Karpas-422 (cell line): ENCODE measurements around the gene RD3L. TPM values are rescaled to one million over a fixed set of nuclear protein-coding genes. Genes with fewer than 3 reads are reported as not detected.

Experiments used
- DNase-seq: peaks from one replicate; pipeline ENCODE4 v3.0.0-alpha.2; 2015
- H2AFZ ChIP-seq: fragments of 200-600 bp; sonication (generic); 2 replicates; pipeline ENCODE4 v1.6.1; 2014; ENCODE audit warnings: antibody characterized with exemption, low read length, mixed read lengths
- H3K27ac ChIP-seq: fragments of 200-600 bp; sonication (generic); 2 replicates; pipeline ENCODE4 v1.5.1; 2014; ENCODE audit warnings: mild to moderate bottlenecking, low read length, moderate library complexity
- H3K27me3 ChIP-seq: fragments of 200-600 bp; sonication (generic); 2 replicates; pipeline ENCODE4 v1.6.1; 2014; ENCODE audit warnings: low read length, mixed read lengths
- H3K36me3 ChIP-seq: fragments of 200-600 bp; sonication (generic); 2 replicates; pipeline ENCODE4 v1.6.1; 2014; ENCODE audit warnings: low read length, mixed read lengths; ENCODE audit not compliant: insufficient read depth
- H3K4me1 ChIP-seq: fragments of 200-600 bp; sonication (generic); 2 replicates; pipeline ENCODE4 v1.6.1; 2014; ENCODE audit warnings: mild to moderate bottlenecking, low read length, mixed read lengths
- H3K4me2 ChIP-seq: fragments of 200-600 bp; sonication (generic); 2 replicates; pipeline ENCODE4 v1.6.1; 2014; ENCODE audit warnings: low read length, low read depth, mild to moderate bottlenecking; ENCODE audit not compliant: poor library complexity, severe bottlenecking
- H3K4me3 ChIP-seq: fragments of 200-600 bp; sonication (generic); 2 replicates; pipeline ENCODE4 v1.5.1; 2014; ENCODE audit warnings: mild to moderate bottlenecking, antibody characterized with exemption, low read length, mixed read lengths
- H3K79me2 ChIP-seq: fragments of 200-600 bp; sonication (generic); 2 replicates; pipeline ENCODE4 v1.6.1; 2014; ENCODE audit warnings: mild to moderate bottlenecking, low read length, mixed read lengths
- H3K9ac ChIP-seq: fragments of 200-600 bp; sonication (generic); 2 replicates; pipeline ENCODE4 v1.6.0; 2014; ENCODE audit warnings: low read length
- H3K9me2 ChIP-seq: fragments of 200-600 bp; sonication (generic), shearing (Covaris generic); replicated peaks from 2 replicates; pipeline ENCODE4 v1.6.0; 2014; ENCODE audit warnings: mild to moderate bottlenecking, low read length, moderate library complexity; ENCODE audit not compliant: insufficient read depth
- H3K9me3 ChIP-seq: fragments of 300-700, 200-600 bp; sonication (generic); 2 replicates; pipeline ENCODE4 v1.6.1; 2014; ENCODE audit warnings: low read length, mixed read lengths
- H4K20me1 ChIP-seq: fragments of 200-600 bp; sonication (generic); 2 replicates; pipeline ENCODE4 v1.6.1; 2014; ENCODE audit warnings: mild to moderate bottlenecking, antibody characterized with exemption, low read length, low read depth; ENCODE audit not compliant: insufficient read depth
- total RNA-seq: library from RNA; depleted of rRNA; stranded (reverse); fragments of >200 nt; shearing (Covaris generic); gene quantifications from 2 replicates; pipeline ENCODE4 v1.2.3, GENCODE V29; 2014; ENCODE audit warnings: low replicate concordance

The RD3L gene
- total RNA-seq, 1 experiment from 2014 or later = not detected

GRCh38 chr14:103908580-103908979 lies 33.7 kb downstream of the RD3L start:
- no peak overlapping the region for H2AFZ ChIP-seq
- no peaks in the 10 kb centered on the region for H3K79me2 ChIP-seq
- H3K9ac ChIP-seq = no peak overlapping the region
- H3K9me3 ChIP-seq = no peaks in the 10 kb centered on the region
- no peak overlapping the region for H3K4me2 ChIP-seq
- no peaks in the 10 kb centered on the region for H3K27me3 ChIP-seq
- DNase-seq = no peak
- no peak overlapping the region for H3K4me3 ChIP-seq
- no peaks in the 10 kb centered on the region for H3K9me2 ChIP-seq
- peaks cover 6% of the 10 kb centered on the region; the same call in 1 of the 2 replicates for H4K20me1 ChIP-seq
- H3K36me3 ChIP-seq = peaks cover 19% of the 10 kb centered on the region; the same call in 1 of the 2 replicates
- H3K4me1 ChIP-seq = no peaks in the 10 kb centered on the region
- no peak overlapping the region for H3K27ac ChIP-seq

DNA sequence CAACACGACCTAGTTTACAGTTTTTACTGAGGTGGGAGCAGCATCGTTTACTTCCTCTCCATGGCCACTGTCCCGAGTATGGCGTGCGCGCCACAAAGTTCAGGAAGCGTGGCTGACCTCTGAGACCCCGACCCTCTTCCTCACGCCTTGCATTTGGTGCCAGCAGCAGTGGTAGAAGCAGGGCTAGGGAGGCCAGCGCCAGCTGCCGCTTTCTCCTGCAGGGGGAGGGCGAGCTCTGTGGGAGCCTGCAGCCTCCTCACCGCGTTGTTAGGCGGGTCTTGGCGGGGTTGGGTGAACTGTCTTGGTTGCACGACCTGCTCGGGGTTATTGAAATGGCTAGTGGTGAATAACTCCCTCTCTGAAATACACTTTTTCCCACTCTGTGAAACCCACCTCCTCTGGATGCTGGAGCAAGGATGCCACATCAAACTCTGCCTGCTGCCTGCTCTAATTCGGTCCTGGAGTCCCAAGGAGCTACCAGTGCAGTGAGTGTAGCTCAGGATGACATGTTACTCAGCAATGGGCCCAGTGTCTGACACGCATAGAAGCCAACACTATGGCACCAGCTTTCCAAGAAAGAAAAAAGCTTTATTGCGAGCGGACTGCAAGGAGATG lies 36.4 kb downstream of the RD3L start:
- Histone ChIP-seq H2AFZ (no peak overlapping the region), H3K9me3 (no peaks in the 10 kb centered on the region), H3K27me3 (no peaks in the 10 kb centered on the region), H3K27ac (no peak overlapping the region), H3K9me2 (no peaks in the 10 kb centered on the region), H3K36me3 (no peaks in the 10 kb centered on the region), H3K4me2 (no peak overlapping the region), H3K4me3 (no peak overlapping the region), H3K4me1 (no peaks in the 10 kb centered on the region), H4K20me1 (no peaks in the 10 kb centered on the region; the same call in 1 of the 2 replicates), H3K79me2 (no peaks in the 10 kb centered on the region), H3K9ac (no peak overlapping the region)
- DNase-seq = no peak

DNA sequence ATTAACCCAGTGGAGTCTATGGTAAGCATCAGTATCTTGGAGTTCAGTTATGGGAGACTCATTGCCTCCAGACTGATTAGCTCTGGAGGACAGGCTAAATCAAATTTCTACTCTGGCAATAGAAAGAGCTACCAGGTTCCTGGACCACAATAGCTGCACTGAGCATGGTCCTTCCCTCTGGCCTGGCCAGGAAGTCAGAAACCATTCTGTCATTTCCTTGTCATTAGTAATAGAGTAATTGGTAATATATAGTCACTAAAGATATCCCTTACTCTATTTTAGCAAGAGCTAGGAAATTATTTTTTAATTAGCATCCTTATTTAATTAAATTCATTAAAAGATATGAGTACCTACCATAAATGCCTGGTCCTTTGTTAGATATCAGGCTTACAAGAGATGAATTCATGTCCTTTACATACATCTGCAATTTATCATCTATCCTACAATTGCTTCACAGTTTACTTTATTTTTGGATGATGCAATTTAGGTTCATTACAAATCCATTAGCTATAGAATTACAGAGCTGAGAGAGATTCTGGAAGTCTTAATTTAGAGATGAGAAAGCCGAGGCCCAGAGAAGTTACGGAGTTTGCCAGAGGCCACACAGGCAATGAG lies 37.7 kb downstream of the RD3L start:
- no peaks in the 10 kb centered on the region for H3K79me2 ChIP-seq
- H4K20me1 ChIP-seq = no peaks in the 10 kb centered on the region
- no peak overlapping the region for H3K4me2 ChIP-seq
- no peak overlapping the region for H2AFZ ChIP-seq
- no peaks in the 10 kb centered on the region for H3K36me3 ChIP-seq
- H3K27me3 ChIP-seq = no peaks in the 10 kb centered on the region
- H3K4me1 ChIP-seq = peaks cover 2% of the 10 kb centered on the region
- H3K9ac ChIP-seq = no peak overlapping the region
- H3K27ac ChIP-seq = no peak overlapping the region
- H3K9me2 ChIP-seq = no peaks in the 10 kb centered on the region
- DNase-seq = no peak
- no peaks in the 10 kb centered on the region for H3K9me3 ChIP-seq
- H3K4me3 ChIP-seq = no peak overlapping the region

GRCh38 chr14:103899833-103900232 lies 42.5 kb downstream of the RD3L start:
- H3K36me3 ChIP-seq = no peaks in the 10 kb centered on the region
- H2AFZ ChIP-seq = no peak overlapping the region
- no peak overlapping the region for H3K4me3 ChIP-seq
- H3K27ac ChIP-seq = no peak overlapping the region
- no peaks in the 10 kb centered on the region for H3K9me2 ChIP-seq
- no peaks in the 10 kb centered on the region for H3K9me3 ChIP-seq
- no peaks in the 10 kb centered on the region for H4K20me1 ChIP-seq
- H3K4me2 ChIP-seq = no peak overlapping the region
- H3K79me2 ChIP-seq = no peaks in the 10 kb centered on the region
- H3K4me1 ChIP-seq = peaks cover 13% of the 10 kb centered on the region
- no peaks in the 10 kb centered on the region for H3K27me3 ChIP-seq
- DNase-seq = no peak
- no peak overlapping the region for H3K9ac ChIP-seq

GRCh38 chr14:103899316-103899715 lies 43.0 kb downstream of the RD3L start:
- H3K4me1 ChIP-seq = peaks cover 13% of the 10 kb centered on the region
- H3K4me3 ChIP-seq = no peak overlapping the region
- H3K9ac ChIP-seq = peak overlapping the region; percentile 36; the same call in 1 of the 2 replicates
- no peaks in the 10 kb centered on the region for H3K27me3 ChIP-seq
- H2AFZ ChIP-seq = no peak overlapping the region
- H4K20me1 ChIP-seq = no peaks in the 10 kb centered on the region
- H3K79me2 ChIP-seq = no peaks in the 10 kb centered on the region
- H3K27ac ChIP-seq = no peak overlapping the region
- DNase-seq = peak; percentile 82
- H3K9me2 ChIP-seq = no peaks in the 10 kb centered on the region
- peak overlapping the region; percentile 46 for H3K4me2 ChIP-seq
- H3K36me3 ChIP-seq = no peaks in the 10 kb centered on the region
- H3K9me3 ChIP-seq = no peaks in the 10 kb centered on the region

DNA sequence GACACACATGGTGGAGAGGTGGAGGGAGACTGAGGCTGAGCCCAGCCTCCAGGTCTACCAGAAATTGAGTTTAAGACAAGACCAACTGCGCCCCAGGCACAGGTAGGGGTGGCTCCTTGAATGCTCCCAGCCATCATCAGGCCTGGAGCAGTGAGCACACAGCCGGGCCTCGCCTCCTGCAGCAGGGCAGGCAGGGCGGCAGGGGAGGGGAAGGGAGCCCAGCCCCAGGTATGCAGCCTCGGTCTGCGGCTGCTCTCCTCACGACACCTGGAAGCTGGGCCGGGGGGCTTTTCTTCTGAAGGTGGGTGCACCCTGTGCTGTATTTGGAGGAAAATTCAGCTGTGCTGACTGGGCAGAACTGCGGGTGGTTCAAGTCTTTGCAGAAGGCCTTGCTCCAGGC lies 43.6 kb downstream of the RD3L start:
- peak overlapping the region; percentile 46 for H3K4me2 ChIP-seq
- no peaks in the 10 kb centered on the region for H3K9me3 ChIP-seq
- H2AFZ ChIP-seq = no peak overlapping the region
- H3K4me1 ChIP-seq = peaks cover 13% of the 10 kb centered on the region
- no peaks in the 10 kb centered on the region for H3K9me2 ChIP-seq
- no peaks in the 10 kb centered on the region for H4K20me1 ChIP-seq
- no peak for DNase-seq
- peak overlapping the region; percentile 36; the same call in 1 of the 2 replicates for H3K9ac ChIP-seq
- no peak overlapping the region for H3K27ac ChIP-seq
- no peaks in the 10 kb centered on the region for H3K27me3 ChIP-seq
- H3K79me2 ChIP-seq = no peaks in the 10 kb centered on the region
- no peaks in the 10 kb centered on the region for H3K36me3 ChIP-seq
- H3K4me3 ChIP-seq = no peak overlapping the region

- no peak for DNase-seq
- H4K20me1 ChIP-seq = no peaks in the 10 kb centered on the region
- H3K36me3 ChIP-seq = no peaks in the 10 kb centered on the region
- H3K4me1 ChIP-seq = peaks cover 13% of the 10 kb centered on the region
- H2AFZ ChIP-seq = no peak overlapping the region
- H3K9me2 ChIP-seq = no peaks in the 10 kb centered on the region
- H3K9ac ChIP-seq = no peak overlapping the region
- no peak overlapping the region for H3K27ac ChIP-seq
- no peaks in the 10 kb centered on the region for H3K79me2 ChIP-seq
- H3K27me3 ChIP-seq = no peaks in the 10 kb centered on the region
- H3K9me3 ChIP-seq = no peaks in the 10 kb centered on the region
- no peak overlapping the region for H3K4me3 ChIP-seq
- H3K4me2 ChIP-seq = no peak overlapping the region
These were observed 44.1 kb downstream of the RD3L start for GRCh38 chr14:103898204-103898603.

- Histone ChIP-seq H3K36me3 (no peaks in the 10 kb centered on the region), H3K9ac (no peak overlapping the region), H3K27me3 (no peaks in the 10 kb centered on the region), H3K9me2 (no peaks in the 10 kb centered on the region), H3K4me2 (no peak overlapping the region), H3K79me2 (no peaks in the 10 kb centered on the region), H4K20me1 (no peaks in the 10 kb centered on the region), H2AFZ (no peak overlapping the region), H3K9me3 (no peaks in the 10 kb centered on the region), H3K4me3 (no peak overlapping the region), H3K27ac (no peak overlapping the region), H3K4me1 (peaks cover 13% of the 10 kb centered on the region)
- no peak for DNase-seq
These were observed 45.0 kb downstream of the RD3L start for GRCh38 chr14:103897075-103897947.
